ENCODE results near the gene STRN. TPM values are rescaled to one million over a fixed set of nuclear protein-coding genes. Genes with fewer than 3 reads are reported as not detected.

The STRN gene
- total and polyA plus RNA-seq, 2 donors (not counting 1 experiment from before 2014, with no cell fraction given), result 13.7 to 19.9 TPM

DNA sequence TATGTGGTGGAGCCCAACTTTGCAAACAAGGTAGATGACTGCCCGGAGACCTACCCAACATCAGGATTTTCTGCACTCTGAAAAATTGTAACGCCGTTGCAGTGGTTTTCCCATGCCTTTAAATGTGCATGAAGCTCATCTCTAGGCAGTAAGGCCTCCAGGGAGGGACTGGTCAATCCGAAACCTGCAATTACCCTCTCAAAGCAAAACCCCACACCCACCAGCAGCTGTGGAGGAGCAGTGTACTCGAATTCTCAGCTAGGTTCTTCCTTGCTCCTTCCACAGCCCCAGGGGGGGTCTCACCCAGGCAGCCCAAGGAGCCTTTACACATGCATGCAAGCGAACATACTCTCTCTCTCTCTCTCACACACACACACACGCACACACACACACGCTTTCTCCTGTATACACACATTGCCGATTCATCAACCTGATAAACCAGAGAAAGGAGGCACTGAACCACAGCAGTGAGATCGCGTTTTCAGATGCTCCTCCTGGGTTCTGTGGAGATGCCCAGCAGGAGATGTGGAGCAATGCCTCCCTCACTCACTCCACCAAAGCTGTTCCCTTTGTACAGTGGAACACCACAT, 160.6 kb downstream of the STRN start:
- H3K4me2 ChIP-seq (ENCODE audit: extremely low read depth, insufficient read depth, low read length), result no peak overlapping the region
- H3K79me2 ChIP-seq (ENCODE audit: control insufficient read depth, insufficient read depth, low read length), result no peaks in the 10 kb centered on the region
- no peaks in the 10 kb centered on the region for H4K20me1 ChIP-seq (ENCODE audit: control insufficient read depth, extremely low read depth, insufficient read depth, low read length)
- no peak overlapping the region for H3K4me3 ChIP-seq (replicated peaks in 1 of 4; ENCODE audit: control extremely low read depth in 1 of 4, insufficient read depth in 1 of 4, low read depth in 3 of 4, low read length in 4 of 4)
- H3K36me3 ChIP-seq (ENCODE audit: control insufficient read depth, insufficient read depth, low read length), result no peaks in the 10 kb centered on the region
- no peak for TF ChIP-seq EZH2 (IDR thresholded peaks at IDR 0.05; ENCODE audit: low read length, missing control alignments)
- TF ChIP-seq, protein P1, sequence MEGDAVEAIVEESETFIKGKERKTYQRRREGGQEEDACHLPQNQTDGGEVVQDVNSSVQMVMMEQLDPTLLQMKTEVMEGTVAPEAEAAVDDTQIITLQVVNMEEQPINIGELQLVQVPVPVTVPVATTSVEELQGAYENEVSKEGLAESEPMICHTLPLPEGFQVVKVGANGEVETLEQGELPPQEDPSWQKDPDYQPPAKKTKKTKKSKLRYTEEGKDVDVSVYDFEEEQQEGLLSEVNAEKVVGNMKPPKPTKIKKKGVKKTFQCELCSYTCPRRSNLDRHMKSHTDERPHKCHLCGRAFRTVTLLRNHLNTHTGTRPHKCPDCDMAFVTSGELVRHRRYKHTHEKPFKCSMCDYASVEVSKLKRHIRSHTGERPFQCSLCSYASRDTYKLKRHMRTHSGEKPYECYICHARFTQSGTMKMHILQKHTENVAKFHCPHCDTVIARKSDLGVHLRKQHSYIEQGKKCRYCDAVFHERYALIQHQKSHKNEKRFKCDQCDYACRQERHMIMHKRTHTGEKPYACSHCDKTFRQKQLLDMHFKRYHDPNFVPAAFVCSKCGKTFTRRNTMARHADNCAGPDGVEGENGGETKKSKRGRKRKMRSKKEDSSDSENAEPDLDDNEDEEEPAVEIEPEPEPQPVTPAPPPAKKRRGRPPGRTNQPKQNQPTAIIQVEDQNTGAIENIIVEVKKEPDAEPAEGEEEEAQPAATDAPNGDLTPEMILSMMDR (conservative IDR thresholded peaks at IDR 0.05 in 1 of 2, IDR thresholded peaks at IDR 0.05 in 1 of 2; ENCODE audit: low read depth in 1 of 2, low read length in 2 of 2), result no peak
- DNase-seq (ENCODE audit: low read depth in 2 of 2), result no peak
- no peaks in the 10 kb centered on the region for H3K9me3 ChIP-seq (ENCODE audit: control insufficient read depth, insufficient read depth, low read depth, low read length)
- no peak overlapping the region for H3K9ac ChIP-seq (ENCODE audit: insufficient read depth, low read length)
- peaks cover 2% of the 10 kb centered on the region for H3K27me3 ChIP-seq (ENCODE audit: control insufficient read depth, insufficient read depth, low read length)
- no peaks in the 10 kb centered on the region for H3K4me1 ChIP-seq (ENCODE audit: control insufficient read depth, extremely low read depth, insufficient read depth, low read length)
- no peak overlapping the region for H3K27ac ChIP-seq (ENCODE audit: insufficient read depth, low read length)
- H2AFZ ChIP-seq (ENCODE audit: low read length), result no peak overlapping the region

DNA sequence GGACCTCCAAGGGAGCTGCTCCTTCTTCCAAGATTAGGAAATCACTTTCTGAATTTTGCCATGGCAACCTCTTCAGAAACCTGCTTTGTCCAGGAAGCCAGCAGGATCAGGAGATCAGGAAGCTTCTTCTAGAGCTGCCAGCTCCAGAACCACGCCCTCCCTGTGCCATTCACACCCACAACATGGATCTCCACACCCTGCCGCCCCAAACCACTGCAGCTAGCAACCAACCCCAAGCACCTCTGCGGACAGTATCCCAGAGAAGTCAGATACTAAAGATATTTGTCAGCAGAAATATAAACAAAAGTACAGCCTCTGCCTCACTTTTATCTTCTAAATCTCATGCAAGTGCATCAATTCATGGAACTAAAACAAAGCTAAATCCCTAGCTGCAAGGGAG, 163.4 kb downstream of the STRN start:
- H3K79me2 ChIP-seq (ENCODE audit: control insufficient read depth, insufficient read depth, low read length), result no peaks in the 10 kb centered on the region
- no peaks in the 10 kb centered on the region for H4K20me1 ChIP-seq (ENCODE audit: control insufficient read depth, extremely low read depth, insufficient read depth, low read length)
- H3K4me2 ChIP-seq (ENCODE audit: extremely low read depth, insufficient read depth, low read length), result no peak overlapping the region
- no peak overlapping the region for H2AFZ ChIP-seq (ENCODE audit: low read length)
- no peaks in the 10 kb centered on the region for H3K9me3 ChIP-seq (ENCODE audit: control insufficient read depth, insufficient read depth, low read depth, low read length)
- no peak overlapping the region for H3K9ac ChIP-seq (ENCODE audit: insufficient read depth, low read length)
- peaks cover 2% of the 10 kb centered on the region for H3K27me3 ChIP-seq (ENCODE audit: control insufficient read depth, insufficient read depth, low read length)
- no peaks in the 10 kb centered on the region for H3K36me3 ChIP-seq (ENCODE audit: control insufficient read depth, insufficient read depth, low read length)
- no peak overlapping the region for H3K4me3 ChIP-seq (replicated peaks in 1 of 4; ENCODE audit: control extremely low read depth in 1 of 4, insufficient read depth in 1 of 4, low read depth in 3 of 4, low read length in 4 of 4)
- no peak for DNase-seq (ENCODE audit: low read depth in 2 of 2)
- no peaks in the 10 kb centered on the region for H3K4me1 ChIP-seq (ENCODE audit: control insufficient read depth, extremely low read depth, insufficient read depth, low read length)
- no peak overlapping the region for H3K27ac ChIP-seq (ENCODE audit: insufficient read depth, low read length)
- TF ChIP-seq EZH2 (IDR thresholded peaks at IDR 0.05; ENCODE audit: low read length, missing control alignments), result no peak
- TF ChIP-seq, protein P1 (conservative IDR thresholded peaks at IDR 0.05 in 1 of 2, IDR thresholded peaks at IDR 0.05 in 1 of 2; ENCODE audit: low read depth in 1 of 2, low read length in 2 of 2), result no peak

DNA sequence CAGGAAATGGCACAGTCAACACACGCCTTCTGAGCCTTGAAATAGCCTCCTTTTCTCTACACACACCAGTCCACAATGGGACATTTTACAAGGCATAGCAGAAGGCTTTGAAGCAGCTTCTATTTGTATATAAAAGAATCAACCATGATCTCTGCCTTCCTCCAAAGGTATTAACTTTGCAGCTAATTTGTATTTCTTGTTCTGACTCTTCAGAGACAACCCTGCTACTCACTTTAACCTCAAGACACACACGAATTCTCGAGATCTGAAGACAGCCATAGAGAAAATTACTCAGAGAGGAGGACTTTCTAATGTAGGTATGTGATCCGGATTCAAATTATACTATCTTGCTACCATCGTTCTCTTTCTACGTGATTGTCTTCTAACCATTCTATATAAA, 165.2 kb downstream of the STRN start:
- TF ChIP-seq EZH2 (IDR thresholded peaks at IDR 0.05; ENCODE audit: low read length, missing control alignments), result no peak
- TF ChIP-seq, protein P1 (conservative IDR thresholded peaks at IDR 0.05 in 1 of 2, IDR thresholded peaks at IDR 0.05 in 1 of 2; ENCODE audit: low read depth in 1 of 2, low read length in 2 of 2), result no peak
- Histone ChIP-seq H3K4me2 (ENCODE audit: extremely low read depth, insufficient read depth, low read length) (no peak overlapping the region), H3K9me3 (ENCODE audit: control insufficient read depth, insufficient read depth, low read depth, low read length) (no peaks in the 10 kb centered on the region), H3K27ac (ENCODE audit: insufficient read depth, low read length) (no peak overlapping the region), H3K27me3 (ENCODE audit: control insufficient read depth, insufficient read depth, low read length) (peaks cover 2% of the 10 kb centered on the region), H3K4me3 (replicated peaks in 1 of 4; ENCODE audit: control extremely low read depth in 1 of 4, insufficient read depth in 1 of 4, low read depth in 3 of 4, low read length in 4 of 4) (no peak overlapping the region), H3K36me3 (ENCODE audit: control insufficient read depth, insufficient read depth, low read length) (no peaks in the 10 kb centered on the region), H4K20me1 (ENCODE audit: control insufficient read depth, extremely low read depth, insufficient read depth, low read length) (no peaks in the 10 kb centered on the region), H3K9ac (ENCODE audit: insufficient read depth, low read length) (no peak overlapping the region), H3K79me2 (ENCODE audit: control insufficient read depth, insufficient read depth, low read length) (no peaks in the 10 kb centered on the region), H2AFZ (ENCODE audit: low read length) (no peak overlapping the region), H3K4me1 (ENCODE audit: control insufficient read depth, extremely low read depth, insufficient read depth, low read length) (no peaks in the 10 kb centered on the region)
- no peak for DNase-seq (ENCODE audit: low read depth in 2 of 2)
